Adipocyte (in vitro differentiated cells): ENCODE results near the gene TCEANC.
"Not testable (repeated sequence)": the region's sequence is repeated elsewhere in the genome, so short reads cannot be mapped to it uniquely, and the experiment has no call there.

Source experiments
- DNase-seq: peaks from one replicate; pipeline ENCODE4 v3.0.0-alpha.2; 2015; ENCODE audit warnings: low read depth
- H3K27me3 ChIP-seq: replicated peaks from 2 replicates; pipeline ENCODE4 v1.7.0; 2013; ENCODE audit warnings: mild to moderate bottlenecking, low read length, moderate library complexity; ENCODE audit not compliant: control insufficient read depth, insufficient read depth
- H3K36me3 ChIP-seq: 2 replicates; pipeline ENCODE4 v1.7.0; 2013; ENCODE audit warnings: low read length, mild to moderate bottlenecking, moderate library complexity; ENCODE audit not compliant: control insufficient read depth, insufficient read depth, severe bottlenecking
- H3K4me1 ChIP-seq: 2 replicates; pipeline ENCODE4 v1.7.0; 2013; ENCODE audit warnings: mild to moderate bottlenecking, low read length, moderate library complexity; ENCODE audit not compliant: control insufficient read depth, insufficient read depth
- H3K4me3 ChIP-seq: 2 replicates; pipeline ENCODE4 v1.7.0; 2013; ENCODE audit warnings: mild to moderate bottlenecking, low read length, moderate library complexity
- H3K9ac ChIP-seq: 2 replicates; pipeline ENCODE4 v1.7.0; 2013; ENCODE audit warnings: mild to moderate bottlenecking, low read length, moderate library complexity
- H3K9me3 ChIP-seq: 2 replicates; pipeline ENCODE4 v1.7.0; 2013; ENCODE audit warnings: mild to moderate bottlenecking, low read length, moderate library complexity; ENCODE audit not compliant: control insufficient read depth

TCEANC gene

DNA sequence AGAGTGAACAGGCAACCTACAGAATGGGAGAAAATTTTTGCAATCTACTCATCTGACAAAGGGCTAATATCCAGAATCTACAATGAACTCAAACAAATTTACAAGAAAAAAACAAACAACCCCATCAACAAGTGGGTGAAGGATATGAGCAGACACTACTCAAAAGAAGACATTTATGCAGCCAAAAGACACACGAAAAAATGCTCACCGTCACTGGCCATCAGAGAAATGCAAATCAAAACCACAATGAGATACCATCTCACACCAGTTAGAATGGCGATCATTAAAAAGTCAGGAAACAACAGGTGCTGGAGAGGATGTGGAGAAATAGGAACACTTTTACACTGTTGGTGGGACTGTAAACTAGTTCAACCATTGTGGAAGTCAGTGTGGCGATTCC lies 11.3 kb upstream of the TCEANC start:
- H3K36me3 ChIP-seq, H3K4me3 ChIP-seq, DNase-seq, H3K9ac ChIP-seq: not testable (repeated sequence)
- Histone ChIP-seq H3K27me3 (peaks cover 43% of the 10 kb centered on the region), H3K4me1 (peaks cover 13% of the 10 kb centered on the region), H3K9me3 (peaks cover 15% of the 10 kb centered on the region)

DNA sequence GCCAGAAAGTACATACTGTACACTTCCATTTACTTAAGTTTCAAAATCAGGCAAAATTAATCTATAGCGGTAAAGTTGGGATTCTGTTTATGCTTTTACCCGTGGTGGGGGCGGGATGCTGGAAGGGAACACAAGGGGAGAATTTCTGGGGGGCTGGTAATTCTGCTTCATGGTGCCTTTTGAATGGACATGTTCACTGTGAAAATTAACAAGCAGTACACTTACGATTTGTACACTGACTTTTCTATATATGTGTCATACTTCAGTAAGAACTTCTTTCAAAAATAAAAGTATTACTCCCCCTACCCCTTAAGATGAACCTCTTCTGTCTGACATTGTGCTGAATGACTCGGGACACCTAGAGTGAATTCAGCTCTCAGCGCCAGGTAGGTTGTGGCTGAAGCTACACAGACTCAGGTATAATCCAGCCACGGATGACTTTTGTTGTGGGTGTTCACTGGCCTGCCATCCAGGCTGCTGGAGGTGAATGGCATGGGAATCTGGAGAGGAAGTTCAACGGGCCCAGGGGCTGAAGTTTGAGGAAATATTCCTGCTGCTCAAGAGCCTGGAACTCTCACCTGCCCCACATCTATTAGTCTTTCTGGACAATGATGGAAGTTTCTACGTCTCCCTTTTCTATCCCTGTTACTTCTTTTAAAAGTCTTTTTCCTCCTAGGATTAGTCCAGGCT lies 7.3 kb upstream of the TCEANC start:
- no peak for DNase-seq
- no peaks in the 10 kb centered on the region for H3K9me3 ChIP-seq
- H3K9ac ChIP-seq: peak overlapping the region; percentile 30
- H3K36me3 ChIP-seq: no peaks in the 10 kb centered on the region
- peaks cover 48% of the 10 kb centered on the region for H3K27me3 ChIP-seq
- H3K4me3 ChIP-seq: no peak overlapping the region
- H3K4me1 ChIP-seq: peaks cover 22% of the 10 kb centered on the region

DNA sequence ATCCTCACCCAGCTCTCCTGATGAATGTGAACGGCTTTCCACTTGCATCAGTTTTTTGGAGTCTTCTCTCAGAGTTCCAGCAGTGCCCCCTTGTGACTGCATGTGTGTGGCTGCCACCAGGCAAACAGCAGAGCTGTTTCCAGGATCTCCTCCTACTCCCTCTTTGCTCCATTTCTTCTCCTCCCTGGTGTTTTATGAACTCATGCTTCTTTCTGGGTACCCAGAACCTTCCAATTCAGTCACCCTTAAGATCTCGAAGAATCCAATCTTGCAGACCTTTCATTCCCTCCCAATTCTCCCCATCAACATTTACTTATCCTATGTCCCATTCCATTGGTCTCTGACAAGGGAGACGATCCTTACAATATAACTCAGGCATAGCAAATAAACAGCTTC lies 6.8 kb upstream of the TCEANC start:
- Histone ChIP-seq H3K4me1 (peaks cover 22% of the 10 kb centered on the region), H3K9ac (peak overlapping the region; percentile 30), H3K9me3 (no peaks in the 10 kb centered on the region), H3K27me3 (peaks cover 46% of the 10 kb centered on the region), H3K4me3 (no peak overlapping the region), H3K36me3 (no peaks in the 10 kb centered on the region)
- peak; percentile 88 for DNase-seq

DNA sequence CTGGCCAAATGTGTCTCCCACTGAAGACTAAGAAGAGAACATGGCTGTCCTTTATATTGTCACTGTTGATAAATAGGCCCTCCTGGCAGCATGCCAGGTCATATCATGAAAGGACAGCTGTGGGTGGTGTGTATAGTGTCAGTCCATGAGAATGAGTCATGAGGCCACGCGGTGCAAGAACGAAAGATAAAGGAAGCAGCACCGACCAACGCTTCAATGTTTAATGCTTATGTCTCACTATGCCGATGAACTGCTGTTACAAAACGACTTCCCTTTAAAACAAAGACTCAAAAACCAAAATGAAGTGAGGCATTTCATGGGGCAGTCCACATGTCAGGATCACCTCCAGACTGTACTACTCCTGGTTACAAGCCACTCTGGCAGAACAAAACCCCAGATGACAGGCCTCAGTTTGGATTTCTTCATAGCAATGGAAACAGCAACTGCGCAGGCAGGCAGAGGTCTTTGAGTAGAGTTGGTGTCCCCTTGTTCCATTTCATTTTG lies 5.2 kb upstream of the TCEANC start:
- Histone ChIP-seq H3K9me3 (no peaks in the 10 kb centered on the region), H3K36me3 (no peaks in the 10 kb centered on the region), H3K27me3 (peaks cover 43% of the 10 kb centered on the region), H3K9ac (no peak overlapping the region), H3K4me1 (peaks cover 28% of the 10 kb centered on the region), H3K4me3 (no peak overlapping the region)
- DNase-seq: no peak

DNA sequence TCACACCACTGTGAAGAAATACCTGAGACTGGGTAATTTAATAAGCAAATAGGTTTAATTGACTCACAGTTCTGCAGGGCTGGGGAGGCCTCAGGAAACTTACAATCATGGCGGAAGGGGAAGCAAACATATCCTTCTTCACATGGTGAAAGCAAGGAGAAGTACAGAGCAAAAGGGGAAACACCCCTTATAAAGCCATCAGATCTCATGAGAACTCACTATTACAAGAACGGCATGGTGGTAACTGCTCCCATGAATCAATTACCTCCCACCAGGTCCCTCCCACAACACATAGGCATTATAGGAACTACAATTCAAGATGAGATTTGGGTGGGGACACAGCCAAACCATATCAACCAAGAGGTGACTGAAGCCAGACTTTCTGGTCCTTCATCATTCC lies 4.6 kb upstream of the TCEANC start:
- not testable (repeated sequence) for H3K4me3 ChIP-seq

DNA sequence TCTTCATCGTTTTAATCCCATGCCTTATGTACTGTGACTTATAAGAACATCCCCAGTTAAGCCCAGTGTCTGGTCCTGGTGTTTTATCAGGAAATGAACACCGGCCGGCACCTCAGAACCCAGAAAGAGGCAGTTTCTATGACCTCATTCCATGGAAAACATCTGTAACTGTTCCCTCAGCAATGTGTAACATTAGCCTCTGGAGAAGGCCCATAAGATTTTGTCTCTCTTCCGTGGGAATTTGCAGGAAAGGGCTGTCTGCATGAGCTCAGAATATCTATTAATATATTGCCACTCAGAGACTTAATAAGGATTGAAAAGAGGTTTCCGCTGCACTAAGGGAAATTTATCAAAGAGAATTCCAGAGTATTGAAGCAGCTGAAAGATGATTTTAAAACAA lies 3.1 kb upstream of the TCEANC start:
- no peak overlapping the region for H3K9ac ChIP-seq
- peak; percentile 57 for DNase-seq
- H3K36me3 ChIP-seq: no peaks in the 10 kb centered on the region
- no peaks in the 10 kb centered on the region for H3K9me3 ChIP-seq
- H3K27me3 ChIP-seq: peaks cover 27% of the 10 kb centered on the region
- H3K4me3 ChIP-seq: no peak overlapping the region
- peaks cover 33% of the 10 kb centered on the region for H3K4me1 ChIP-seq

More for the DNA sequence above, 4.6 kb upstream of the TCEANC start:
- H3K27me3 ChIP-seq: peaks cover 40% of the 10 kb centered on the region
- H3K9me3 ChIP-seq, H3K9ac ChIP-seq, H3K36me3 ChIP-seq, DNase-seq: not testable (repeated sequence)
- peaks cover 28% of the 10 kb centered on the region for H3K4me1 ChIP-seq

DNA sequence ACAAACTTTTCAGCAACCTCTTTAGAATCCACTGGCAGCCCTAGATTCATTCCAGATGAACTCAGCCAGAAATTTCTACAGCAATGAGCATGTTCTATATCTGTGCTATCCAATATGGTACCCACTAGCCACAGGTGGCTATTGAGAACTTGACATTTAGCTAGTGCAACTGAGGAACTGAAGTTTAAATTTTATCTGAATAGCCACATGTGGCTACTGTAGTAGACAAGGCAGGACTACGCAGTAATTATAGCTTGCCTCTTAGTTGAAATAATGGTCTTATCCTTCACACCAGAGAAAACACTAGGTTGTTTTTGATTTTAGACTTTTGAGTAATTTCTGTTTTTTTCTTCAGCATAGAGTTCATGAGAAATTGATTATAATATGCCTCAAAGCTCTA lies 2.6 kb upstream of the TCEANC start:
- Histone ChIP-seq H3K27me3 (peaks cover 24% of the 10 kb centered on the region), H3K9me3 (no peaks in the 10 kb centered on the region), H3K4me3 (no peak overlapping the region), H3K36me3 (no peaks in the 10 kb centered on the region), H3K4me1 (peaks cover 31% of the 10 kb centered on the region), H3K9ac (no peak overlapping the region)
- no peak for DNase-seq

DNA sequence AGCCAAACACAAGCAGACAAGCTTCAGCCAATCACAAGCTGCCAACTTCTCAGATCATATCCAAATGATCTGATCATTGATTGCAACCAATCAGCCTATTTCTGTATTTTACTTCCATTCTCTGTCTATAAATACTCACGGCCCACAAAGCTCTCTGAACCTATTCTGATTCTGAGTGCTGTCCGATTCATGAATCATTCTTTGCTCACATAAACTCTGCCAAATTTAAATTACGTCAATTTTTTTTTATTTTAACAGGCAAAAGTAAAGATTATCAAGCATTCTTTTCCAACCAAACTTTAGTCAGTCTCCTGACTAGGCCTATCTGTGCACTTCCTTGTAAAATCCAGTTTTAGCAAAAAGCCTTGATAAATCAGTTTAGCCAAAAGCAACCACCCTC lies 1.8 kb upstream of the TCEANC start:
- Histone ChIP-seq H3K9me3 (no peaks in the 10 kb centered on the region), H3K27me3 (peaks cover 17% of the 10 kb centered on the region), H3K36me3 (no peaks in the 10 kb centered on the region), H3K9ac (no peak overlapping the region), H3K4me1 (peaks cover 26% of the 10 kb centered on the region), H3K4me3 (no peak overlapping the region)
- DNase-seq: no peak

DNA sequence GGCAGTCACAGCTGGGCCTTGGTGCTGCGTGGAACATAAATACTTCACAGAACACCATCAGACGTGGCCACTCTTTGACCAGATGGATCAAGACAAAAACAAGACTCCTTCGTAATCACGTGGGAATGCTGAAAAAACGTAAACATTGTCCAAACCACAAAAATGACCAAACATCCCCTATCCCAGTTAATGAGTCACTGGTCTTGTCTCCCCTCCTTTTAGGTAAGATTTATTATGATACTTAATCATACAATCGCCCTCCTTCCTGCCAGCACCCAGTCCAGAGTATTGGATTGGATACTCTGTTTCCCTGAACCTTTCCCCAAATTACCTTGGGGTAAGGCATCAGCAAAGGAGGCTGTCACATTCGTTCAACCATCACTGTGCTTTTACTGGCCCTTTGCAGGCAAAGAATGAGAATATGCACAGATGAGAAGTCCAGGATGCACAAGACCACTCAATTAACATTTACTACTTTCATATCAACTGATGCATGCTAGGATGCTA lies 601 bp upstream of the TCEANC start:
- peak overlapping the region; percentile 95 for H3K9ac ChIP-seq
- peaks cover 8% of the 10 kb centered on the region for H3K27me3 ChIP-seq
- peak; percentile 70 for DNase-seq
- peak overlapping the region; percentile 95 for H3K4me3 ChIP-seq
- no peaks in the 10 kb centered on the region for H3K36me3 ChIP-seq
- H3K9me3 ChIP-seq: no peaks in the 10 kb centered on the region
- peaks cover 21% of the 10 kb centered on the region for H3K4me1 ChIP-seq

DNA sequence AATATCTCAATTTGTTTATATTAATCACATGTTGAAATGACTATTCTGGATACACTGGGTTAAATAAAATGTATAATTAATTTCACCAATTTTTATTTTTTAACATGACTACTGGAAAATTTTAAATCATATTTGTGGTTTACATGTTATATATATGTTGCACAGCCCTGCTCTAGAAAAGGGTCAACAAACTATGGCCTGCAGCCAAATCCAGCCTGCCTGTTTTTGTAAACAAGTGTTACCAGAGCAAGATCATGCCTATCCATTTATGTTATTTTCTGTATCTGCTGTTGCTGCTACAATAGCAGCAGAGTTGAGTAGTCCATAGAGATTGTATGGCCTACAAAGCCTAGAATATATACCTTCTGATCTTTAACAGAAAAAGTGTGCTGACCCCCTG lies 1.2 kb downstream of the TCEANC start:
- H3K9ac ChIP-seq: peak overlapping the region; percentile 95
- no peaks in the 10 kb centered on the region for H3K9me3 ChIP-seq
- no peaks in the 10 kb centered on the region for H3K36me3 ChIP-seq
- DNase-seq: no peak
- H3K4me3 ChIP-seq: peak overlapping the region; percentile 95
- no peaks in the 10 kb centered on the region for H3K27me3 ChIP-seq
- peaks cover 22% of the 10 kb centered on the region for H3K4me1 ChIP-seq

DNA sequence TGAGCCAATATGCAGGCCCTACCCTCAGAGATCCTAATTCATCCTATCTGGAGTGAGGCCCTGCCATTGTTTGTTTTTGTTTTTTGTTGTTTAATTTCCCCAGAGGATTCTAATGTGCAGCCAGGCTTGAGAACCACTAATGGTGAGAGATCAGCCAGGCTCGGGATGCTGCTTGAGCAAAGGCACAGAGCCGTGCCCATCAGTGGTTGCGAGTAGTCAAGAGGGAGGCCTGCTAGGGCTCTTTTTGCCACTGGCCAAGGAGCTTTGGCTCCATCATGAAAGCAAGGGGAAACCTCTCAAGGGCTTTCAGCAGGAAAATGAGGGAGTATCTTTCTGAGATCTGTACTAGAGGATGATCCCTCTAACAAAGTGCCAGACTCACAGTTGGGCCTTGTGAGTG lies 2.7 kb downstream of the TCEANC start:
- H3K27me3 ChIP-seq: no peaks in the 10 kb centered on the region
- H3K4me1 ChIP-seq: peaks cover 23% of the 10 kb centered on the region
- peaks cover 4% of the 10 kb centered on the region for H3K36me3 ChIP-seq
- H3K9me3 ChIP-seq: no peaks in the 10 kb centered on the region
- DNase-seq: no peak
- H3K4me3 ChIP-seq: no peak overlapping the region
- H3K9ac ChIP-seq: no peak overlapping the region
